Stimulated activated CD8-positive, alpha-beta memory T cell treated with anti-CD3 and anti-CD28 coated beads, Interleukin-2, amount 100 ng/mL, for 48 hours (primary cell): ENCODE data around the gene AMOTL1.
"Not testable (repeated sequence)": the region's sequence is repeated elsewhere in the genome, so short reads cannot be mapped to it uniquely, and the experiment has no call there.

Experiments
- DNase-seq, 2 donors: peaks; one replicate each; pipeline ENCODE4 v3.0.0-alpha.2; 2020; ENCODE audit warnings: low read depth in 2 of 2

Gene AMOTL1

GRCh38 chr11:94771390-94771789 is 3.2 kb downstream of the AMOTL1 start:
- DNase-seq = no peak

GRCh38 chr11:94771951-94772350 is 3.8 kb downstream of the AMOTL1 start:
- no peak for DNase-seq

GRCh38 chr11:94773842-94774241 is 5.7 kb downstream of the AMOTL1 start:
- DNase-seq = no peak

- no peak for DNase-seq
Measured at GRCh38 chr11:94774345-94774744, 6.2 kb downstream of the AMOTL1 start.

GRCh38 chr11:94775567-94776327 is 7.6 kb downstream of the AMOTL1 start:
- DNase-seq = no peak

- no peak for DNase-seq
Measured at GRCh38 chr11:94776351-94777321, 8.5 kb downstream of the AMOTL1 start.

- no peak for DNase-seq
Measured at GRCh38 chr11:94780432-94780831, 12.3 kb downstream of the AMOTL1 start.

- DNase-seq = no peak
Measured at GRCh38 chr11:94781837-94782236, 13.7 kb downstream of the AMOTL1 start.

- no peak for DNase-seq
Measured at GRCh38 chr11:94782446-94782845, 14.3 kb downstream of the AMOTL1 start.

- no peak for DNase-seq
Measured at GRCh38 chr11:94784884-94785283, 16.7 kb downstream of the AMOTL1 start.

GRCh38 chr11:94785509-94785908 is 17.4 kb downstream of the AMOTL1 start:
- no peak for DNase-seq

GRCh38 chr11:94786264-94787126 is 18.3 kb downstream of the AMOTL1 start:
- no peak for DNase-seq

- no peak for DNase-seq
Measured at GRCh38 chr11:94787801-94788200, 19.6 kb downstream of the AMOTL1 start.

GRCh38 chr11:94788396-94788795 is 20.2 kb downstream of the AMOTL1 start:
- DNase-seq = no peak

GRCh38 chr11:94790197-94790596 is 22.0 kb downstream of the AMOTL1 start:
- DNase-seq = no peak

GRCh38 chr11:94790661-94791180 is 22.6 kb downstream of the AMOTL1 start:
- DNase-seq = no peak

GRCh38 chr11:94791216-94791889 is 23.2 kb downstream of the AMOTL1 start:
- no peak for DNase-seq

GRCh38 chr11:94791942-94792341 is 23.8 kb downstream of the AMOTL1 start:
- DNase-seq = not testable (repeated sequence)

GRCh38 chr11:94792451-94792850 is 24.3 kb downstream of the AMOTL1 start:
- no peak for DNase-seq

- no peak for DNase-seq
Measured at GRCh38 chr11:94793002-94793401, 24.8 kb downstream of the AMOTL1 start.

GRCh38 chr11:94793822-94794221 is 25.7 kb downstream of the AMOTL1 start:
- DNase-seq = no peak
